HuH-7.5 (cell line): ENCODE data around the gene COBL.
A peak's percentile ranks its signal among the peaks of the same experiment; 100 is the strongest.

Experiments used
- DNase-seq: peaks from one replicate; pipeline ENCODE4 v3.0.0; 2011; ENCODE audit warnings: low spot score

COBL gene

DNA sequence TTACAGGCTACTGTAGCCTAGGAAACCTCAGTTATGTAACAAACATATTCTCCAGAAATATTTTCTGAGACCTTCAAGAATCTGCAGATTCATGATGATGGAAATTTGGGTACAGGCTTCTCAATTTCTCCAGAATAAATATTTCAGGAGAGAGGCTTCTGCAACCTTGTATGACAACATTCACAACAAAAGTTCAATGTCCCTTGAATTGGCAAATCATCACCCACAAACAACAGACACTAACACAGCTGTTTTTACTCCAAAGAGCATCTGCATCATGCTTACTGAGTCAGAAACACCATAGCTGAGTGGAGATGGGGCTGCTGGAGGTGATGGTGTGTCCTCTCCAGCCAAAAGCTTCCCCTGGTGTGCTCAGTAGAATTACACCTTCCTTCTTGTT, 9.3 kb upstream of the COBL start:
- DNase-seq = no peak

DNA sequence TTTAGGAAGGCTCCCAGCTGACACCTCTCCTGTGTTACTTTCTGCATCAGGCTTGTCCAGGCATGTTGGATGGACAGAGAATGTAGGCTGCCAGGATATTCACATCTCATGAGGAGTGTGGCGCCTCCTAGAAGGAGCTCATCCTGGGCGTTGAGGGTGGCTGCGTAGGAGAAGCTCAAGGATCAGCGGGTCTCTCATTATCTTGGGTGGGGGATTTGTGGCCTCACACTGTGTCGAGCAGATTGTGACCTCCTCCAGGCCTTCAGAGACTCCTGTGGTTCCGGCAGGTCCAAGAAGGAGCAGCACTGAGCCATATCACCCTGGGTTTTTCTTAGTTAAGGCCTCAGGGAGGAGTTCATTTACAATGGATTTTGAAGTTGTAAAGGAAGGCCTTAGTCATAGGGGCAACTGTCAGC, 8.7 kb upstream of the COBL start:
- no peak for DNase-seq

DNA sequence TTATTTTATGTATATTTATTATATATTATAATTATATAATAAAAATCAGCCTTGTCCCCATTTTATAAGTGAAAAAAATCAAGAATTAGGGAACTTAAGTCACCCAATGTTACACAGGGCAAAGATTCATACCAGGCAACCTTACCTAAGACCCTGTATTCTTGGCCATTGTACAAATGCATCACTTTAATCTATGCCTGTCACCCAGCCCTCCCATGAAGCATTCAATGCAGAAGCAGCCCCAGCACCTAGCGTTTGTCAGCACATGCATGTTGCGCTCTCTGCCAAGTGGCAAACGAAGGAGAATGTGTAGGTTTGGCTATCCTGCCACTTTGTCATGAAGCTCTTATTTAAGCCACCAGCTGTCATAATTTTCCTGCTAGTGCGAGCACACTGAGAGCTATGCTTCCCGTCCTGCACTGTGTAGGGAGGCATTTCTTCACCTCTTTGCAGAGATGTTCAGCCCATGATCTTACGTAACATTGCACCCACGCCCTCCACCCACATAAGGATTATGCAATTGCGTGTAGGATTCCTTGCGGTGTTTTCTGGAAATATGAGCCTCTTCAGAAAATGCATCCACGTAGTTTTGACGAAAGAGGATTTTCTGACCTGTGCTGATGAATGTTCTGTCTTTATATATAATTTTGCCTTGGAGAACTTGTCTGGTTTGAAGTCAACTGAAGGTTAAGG, 7.7 kb upstream of the COBL start:
- peak; percentile 37 for DNase-seq

DNA sequence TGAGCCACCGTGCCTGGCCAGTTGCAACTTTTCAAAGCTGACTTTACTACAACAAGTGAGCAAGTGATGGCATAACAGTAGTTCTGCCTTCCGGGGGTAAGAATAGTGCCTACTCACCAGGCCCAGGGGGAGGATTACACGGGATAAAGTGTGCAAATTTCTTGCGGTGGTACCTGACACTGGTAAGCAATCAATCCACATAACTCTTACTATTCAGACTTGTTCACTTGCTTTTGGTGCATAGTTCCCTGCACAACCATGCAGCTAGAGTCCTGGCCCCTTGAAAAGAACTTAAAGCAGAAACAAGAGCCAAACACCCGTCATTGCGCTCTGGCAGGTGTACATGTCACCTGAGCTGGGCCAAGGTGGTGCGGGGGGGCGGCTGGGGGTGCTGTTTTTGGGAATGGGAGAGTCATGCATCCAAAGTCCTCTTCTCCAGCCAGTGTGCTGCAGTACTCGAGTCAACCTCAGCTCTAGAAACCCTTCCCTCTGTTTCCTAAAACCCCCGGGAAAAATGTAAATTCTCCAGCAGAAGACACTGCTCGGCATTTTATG, 5.4 kb upstream of the COBL start:
- no peak for DNase-seq

DNA sequence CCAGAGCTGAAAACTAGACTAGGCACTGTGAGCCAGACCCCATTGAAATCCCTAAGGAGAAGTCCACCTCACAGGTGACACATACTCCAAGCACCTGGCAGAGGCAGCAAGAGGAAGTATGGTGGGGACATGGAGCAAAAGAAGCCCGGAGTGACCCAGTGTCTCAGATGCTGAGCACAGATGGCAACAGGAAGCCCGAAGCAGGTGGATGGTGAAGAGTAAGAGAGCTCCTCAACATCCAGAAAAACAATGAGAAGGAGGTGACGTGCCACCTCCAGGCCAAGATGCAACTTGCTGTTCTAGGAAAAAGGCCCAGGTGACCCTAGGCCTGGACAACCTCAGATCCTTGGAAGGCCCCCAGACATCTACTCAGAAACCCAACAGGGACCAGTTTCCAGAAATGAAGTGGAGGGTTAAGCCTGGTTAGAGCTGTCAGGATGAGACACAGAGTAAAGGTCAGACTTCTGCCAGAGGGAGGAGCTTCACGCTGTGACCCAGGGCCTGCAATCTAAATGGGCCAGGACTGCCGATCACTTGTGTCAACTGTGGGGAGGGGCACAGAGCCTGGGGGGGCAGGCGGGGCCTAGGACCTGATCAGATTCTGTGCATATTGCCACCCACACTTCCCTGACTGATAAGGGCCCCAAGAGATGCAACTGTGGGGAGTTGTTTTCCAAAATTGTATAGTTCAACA, 2.4 kb upstream of the COBL start:
- DNase-seq = peak; percentile 64

DNA sequence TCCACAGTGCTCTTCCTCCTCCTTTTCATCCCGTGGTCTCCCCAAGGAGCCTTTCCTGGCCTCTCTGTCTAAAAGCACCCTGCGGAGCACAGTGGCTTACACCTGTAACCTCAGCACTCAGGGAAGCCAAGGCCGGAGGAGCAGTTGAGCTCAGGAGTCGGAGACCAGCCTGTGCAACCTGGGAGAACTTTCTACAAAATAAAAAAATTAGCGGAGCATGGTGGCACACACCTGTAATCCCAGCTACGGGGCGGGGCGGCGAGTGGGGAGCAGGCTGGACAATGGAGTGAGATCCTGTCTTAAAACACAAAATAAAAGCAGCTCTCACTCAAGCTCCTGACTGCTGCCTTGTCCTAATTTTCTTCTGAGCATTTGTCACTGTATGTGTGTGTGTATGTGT, 1.4 kb upstream of the COBL start:
- DNase-seq = no peak

DNA sequence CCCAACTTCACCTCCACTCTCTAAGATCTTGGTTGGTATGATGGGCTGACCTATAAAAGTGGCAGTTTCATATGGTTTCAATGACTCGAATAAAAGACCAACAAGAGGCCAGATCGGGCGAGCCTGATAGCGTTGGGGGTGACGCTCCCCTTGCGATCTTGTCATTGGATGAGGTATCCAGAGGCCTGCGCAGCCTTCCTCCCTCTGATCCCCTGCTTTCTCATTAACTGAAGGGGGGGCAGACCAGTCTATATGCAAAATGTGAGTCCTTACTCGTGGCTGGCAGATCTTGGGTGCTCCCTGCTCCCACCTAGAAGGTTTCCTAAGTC, 937 bp upstream of the COBL start:
- DNase-seq = no peak

DNA sequence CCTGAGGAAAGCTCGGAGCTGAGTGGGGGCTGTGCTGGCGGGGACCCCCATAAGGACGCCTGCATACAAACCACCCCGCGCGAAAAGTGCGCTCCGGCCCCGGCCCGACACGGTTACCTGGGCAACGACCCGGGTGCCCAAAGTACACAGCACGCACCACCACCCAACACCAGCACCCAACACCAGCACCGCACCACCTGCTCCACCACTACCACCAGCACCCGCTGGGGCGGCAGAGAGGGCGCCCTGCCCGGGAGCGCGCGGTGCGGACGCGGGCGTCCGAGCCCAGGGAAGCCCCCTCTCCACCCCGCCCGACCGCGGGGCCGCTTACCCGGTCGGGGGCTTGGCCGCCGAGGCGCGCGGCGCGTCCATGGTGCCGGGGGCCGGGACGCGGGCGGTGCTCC, 345 bp downstream of the COBL start:
- DNase-seq = peak; percentile 82

DNA sequence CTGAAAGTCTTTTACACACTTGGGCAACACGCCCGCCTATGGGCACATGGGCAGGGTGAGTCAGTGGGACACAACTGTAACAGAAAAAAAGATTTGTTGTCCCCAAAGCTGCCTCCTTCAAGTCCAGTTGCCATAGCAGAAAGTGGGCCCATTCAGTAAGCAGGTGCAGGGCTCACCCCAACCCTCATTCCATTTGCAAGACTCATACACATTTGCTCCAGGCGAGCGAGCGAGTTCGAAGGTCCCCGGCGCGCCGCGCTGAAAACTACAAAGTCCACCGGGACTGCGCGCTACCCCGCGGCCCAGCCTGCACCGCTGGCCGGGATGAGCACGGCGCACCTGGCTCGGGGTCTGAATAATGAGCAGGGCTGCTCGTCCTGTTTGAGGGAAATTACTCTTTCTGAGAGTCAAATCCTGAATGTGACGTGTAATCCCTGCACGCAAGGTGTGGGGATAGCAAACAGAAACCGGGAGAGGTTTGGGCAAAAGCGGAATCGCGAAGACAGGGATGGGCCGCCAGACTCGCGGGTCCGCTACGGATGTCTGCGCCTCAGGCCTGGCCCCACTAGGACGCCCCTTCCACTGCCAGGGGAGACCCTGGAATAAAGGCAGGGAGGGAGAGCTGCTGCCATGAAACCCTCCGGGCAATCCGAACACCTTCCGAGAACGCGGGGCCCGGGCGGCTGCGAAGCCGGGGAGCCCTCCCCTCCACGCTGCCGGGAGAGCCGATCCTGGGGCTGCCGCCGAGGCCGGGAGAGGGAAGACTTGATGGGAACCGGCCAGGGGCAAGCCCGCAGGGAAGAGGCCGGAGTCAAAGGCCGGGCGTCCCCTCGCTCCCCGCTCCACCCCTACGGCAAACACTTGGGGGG, 982 bp downstream of the COBL start:
- DNase-seq = peak; percentile 59

DNA sequence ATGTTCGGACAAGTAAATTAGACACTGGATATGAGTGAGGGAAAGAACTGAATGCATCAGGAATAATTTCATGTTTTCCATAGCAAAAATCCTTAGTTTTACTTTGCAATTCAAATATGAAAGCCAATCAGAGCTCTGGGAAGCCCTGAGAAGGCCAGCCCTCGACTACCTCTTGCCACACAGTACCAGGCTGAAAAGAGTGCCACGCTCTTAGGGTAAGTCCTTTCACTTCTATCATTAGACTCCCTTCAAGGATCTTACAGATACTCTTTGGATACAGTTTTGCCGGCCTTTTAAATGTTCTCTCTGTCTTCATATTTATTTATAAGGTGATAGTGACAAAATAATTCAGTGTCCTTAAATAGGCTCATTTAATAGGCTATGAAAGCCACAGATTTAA, 1.9 kb downstream of the COBL start:
- DNase-seq = no peak

DNA sequence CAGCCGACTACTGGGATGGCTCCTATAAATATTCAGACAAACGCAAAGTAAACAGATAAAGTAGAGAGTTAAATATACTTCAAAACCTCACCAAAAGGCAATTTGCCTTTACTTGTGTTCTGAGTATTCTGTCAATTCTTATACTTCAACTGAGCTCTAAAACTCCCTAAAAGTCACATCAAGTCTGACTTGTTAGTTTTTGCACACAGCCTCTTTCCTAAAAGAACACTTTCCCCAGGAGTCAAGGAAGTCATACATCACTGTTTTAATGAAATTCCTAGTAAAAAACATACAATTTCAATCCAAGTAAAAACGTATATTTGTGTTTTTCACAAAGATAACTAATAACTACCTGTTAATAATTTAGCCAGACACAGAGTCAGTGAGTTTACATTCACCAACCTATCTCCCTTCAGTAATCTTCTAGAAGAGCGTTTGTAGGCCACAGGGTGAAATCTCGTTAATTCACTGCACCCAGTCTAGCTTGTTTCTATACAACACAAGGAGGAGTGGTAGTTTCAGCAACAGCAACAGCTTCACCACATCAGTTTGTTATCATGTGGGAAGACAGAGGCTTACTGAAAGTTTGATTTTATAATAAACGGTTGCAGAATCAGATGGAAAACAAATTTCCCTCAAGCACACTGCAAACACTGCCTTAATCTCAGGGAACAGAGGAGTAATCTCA, 2.7 kb downstream of the COBL start:
- DNase-seq = no peak

DNA sequence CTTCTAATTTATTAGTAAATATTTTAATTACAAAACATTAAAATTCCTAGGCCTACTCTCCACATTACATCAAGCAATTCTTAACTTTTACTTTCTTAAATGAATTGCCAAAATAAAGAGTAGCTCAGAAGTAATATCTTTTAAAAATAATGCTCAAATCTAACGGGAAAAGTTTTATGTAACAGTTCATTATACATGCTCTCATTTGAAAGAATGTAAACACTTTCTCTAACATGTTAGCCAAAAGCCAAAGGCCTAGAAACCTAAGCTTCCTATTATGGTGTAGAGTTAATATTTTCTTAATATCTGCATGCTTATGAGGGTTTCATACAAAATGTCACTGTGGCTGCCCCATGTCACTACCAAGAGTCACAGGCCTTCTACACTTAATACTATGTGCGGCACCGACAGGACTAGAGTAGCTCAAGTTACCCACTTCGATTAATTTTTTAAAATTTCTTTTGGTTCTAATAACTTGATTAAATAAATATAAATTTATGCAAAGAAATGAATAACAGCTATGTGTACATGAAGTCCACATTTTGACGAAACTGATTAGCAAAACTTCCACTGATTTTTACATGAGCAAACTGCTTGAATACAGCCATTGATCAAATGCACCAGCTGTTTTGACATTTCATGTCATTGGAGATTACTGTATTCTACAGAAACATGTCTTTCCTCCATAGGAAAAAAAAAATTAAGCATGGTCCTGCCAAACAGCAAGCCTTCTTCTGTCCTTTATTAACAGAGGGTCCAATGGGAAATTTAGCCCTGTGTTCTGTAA, 3.5 kb downstream of the COBL start:
- no peak for DNase-seq

DNA sequence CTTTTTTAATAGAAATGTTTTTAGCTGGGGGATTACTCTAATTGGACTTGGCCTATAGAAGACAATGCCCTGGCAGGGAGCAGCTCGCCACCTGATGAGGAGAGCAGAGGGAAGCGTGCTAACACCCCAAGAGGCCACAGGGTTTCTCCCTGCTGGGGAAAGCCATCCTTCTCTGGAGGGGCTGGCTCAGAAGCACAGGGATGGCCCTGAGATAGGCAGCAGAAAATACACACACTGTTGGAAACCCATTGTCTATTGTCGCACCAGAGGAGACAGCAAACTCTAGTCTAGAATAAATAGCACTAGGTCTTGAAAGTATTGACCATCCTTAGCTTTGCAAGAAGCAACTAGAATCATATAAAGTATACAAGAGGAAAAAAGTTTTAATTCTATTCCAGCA, 5.4 kb downstream of the COBL start:
- no peak for DNase-seq

DNA sequence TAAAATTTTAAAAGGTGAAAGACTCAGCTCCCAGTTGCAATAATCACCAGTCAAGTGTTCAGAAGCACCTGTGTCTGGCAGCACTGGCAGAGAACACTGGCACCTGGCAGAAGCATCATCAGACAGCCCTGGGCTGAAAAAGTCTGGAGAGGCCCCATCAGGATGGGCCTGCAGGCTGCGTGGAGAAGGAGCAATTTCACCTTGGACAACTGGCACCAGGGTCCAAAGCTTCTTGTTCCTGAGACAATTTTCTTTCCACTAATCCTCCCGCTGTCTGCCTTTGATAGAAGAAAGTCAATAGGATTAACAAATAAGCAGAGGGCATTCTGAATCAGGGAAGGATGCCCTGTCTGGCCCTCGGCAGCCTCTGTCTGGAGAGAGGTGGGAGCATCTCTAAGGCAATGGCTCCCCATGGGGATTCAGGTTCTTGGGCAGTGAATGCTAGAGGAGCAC, 6.5 kb downstream of the COBL start:
- no peak for DNase-seq

DNA sequence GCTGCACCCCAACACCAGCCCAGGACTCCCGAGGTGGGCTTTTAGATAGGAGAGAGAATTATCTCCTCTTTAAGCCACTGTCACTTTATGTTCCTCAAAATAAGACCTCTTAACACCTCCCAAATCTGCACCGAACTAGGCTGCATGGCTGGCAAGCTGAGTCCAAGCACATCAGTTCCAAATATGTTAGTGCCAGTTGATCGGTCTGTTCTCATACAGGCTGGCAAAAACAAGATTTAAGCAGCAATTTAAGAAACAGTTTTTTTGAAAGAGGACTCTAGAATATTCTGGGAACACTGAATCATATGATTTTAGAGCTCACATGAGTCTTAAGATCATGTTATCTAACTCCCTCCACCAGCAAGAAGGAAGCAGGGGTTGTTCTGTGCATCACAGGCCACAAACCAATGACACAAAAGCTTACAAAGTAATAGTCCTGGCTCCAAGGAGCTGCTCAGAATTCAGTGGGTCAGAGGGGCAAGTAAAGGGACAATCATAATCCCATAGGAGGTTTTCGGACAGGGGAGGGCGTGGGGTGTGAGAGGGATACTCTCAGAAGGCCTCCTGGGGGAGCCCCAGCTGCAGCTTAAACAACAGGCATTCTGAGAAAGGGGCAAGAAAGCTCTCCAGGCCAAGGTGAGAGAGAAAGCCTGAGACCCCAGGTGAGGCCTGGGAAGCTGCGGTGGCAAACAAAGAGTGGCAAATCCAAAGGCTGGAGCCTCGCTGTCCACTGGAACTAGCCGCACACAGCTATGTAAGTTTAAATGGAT, 7.1 kb downstream of the COBL start:
- DNase-seq = no peak

DNA sequence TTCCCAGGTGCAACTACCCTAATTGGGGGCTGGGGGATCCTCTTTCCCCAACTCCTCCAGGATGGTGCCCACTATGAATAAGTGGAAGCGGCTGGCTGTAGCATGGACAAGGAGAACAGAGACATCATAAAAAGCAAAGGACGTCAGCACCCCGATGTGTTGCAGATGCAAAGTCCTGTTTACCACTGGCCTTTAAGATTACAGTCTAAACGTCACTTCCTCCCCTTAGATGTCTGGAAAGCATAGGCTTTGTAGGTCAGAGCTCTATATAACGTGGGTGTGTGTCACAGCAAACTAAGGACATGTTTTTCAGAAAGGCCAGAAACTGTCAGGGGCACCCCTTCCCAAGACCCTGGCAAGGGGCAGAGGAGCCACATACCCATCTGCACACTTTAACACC, 7.9 kb downstream of the COBL start:
- no peak for DNase-seq

DNA sequence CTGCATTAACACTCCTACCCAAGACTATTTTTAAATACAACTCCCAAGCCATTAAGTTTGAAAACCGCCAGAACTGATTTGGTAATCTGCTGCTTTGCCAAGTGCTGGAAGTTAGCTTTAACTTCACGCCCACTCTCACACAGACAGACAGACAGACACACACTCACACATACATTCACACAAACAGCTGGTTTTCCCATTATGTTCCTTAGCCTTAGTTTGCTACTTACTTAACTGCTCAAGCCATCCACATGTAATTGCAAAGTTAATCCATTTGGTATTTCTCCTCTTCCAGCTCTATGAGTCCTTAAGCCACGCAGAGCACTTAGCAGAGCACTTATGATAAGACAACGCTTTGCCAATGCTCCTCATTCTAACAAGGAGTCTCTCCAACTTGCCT, 8.3 kb downstream of the COBL start:
- no peak for DNase-seq

DNA sequence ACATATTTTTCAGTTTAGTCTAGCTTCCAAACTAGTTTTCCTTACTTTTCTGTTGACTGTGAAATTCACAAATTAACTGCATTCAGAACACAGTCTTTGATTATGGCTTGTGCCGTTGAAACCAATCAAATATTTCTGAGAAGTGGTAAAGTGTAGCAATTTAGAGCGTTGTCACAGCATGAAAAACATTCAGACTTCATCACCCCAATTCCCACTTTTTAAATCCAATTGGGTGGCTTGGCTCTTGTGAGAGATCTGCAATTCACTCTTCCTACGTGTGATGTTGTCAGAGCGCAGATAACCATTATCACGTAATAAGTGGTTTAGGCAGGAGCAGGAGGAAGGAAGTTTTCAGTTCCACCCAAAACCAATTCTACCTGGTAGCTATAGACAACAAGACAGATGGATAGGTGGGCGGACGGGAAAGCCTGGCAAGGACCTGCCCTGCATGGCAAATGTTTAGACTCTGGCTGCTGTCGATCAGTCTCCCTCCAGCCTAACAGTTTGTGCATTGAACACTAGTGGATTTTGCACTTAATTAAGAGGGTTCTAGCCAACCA, 8.9 kb downstream of the COBL start:
- no peak for DNase-seq

DNA sequence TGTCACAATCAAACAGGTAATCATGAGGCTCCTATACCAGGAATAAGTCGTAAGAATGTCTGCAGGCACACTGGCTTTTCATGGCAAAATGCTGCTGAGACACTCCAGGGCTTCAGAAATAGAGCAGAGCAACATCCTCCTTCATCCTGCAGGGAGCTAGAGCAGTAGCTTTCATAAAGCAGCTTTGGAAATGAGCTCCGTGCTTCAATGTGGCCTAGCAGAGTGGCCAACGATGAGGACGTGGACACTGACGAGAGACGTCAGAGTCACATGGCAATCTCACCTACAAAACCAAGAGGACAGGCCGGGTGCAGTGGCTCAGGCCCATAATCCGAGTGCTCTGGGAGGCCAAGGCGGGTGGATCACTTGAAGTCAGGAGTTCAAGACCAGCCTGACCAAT, 9.8 kb downstream of the COBL start:
- no peak for DNase-seq

DNA sequence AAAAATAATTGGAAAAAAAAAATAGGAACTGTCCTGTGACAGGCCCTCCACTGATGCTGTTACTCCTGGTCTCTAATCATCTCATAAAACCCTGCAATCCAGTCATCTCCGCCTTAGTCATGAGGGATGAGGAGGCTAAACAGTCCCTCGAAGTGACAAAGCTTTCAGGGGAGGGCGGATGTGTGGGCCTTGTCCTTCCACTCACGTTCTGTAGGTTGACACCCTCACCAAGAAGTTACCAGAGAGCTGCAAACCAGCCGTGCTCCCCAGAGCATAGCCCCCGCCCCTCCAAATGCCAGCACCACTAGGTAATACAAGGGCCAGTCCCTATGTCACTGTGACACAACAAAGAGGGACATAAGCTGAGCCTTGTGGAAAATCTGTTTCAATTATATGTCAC, 11.9 kb downstream of the COBL start:
- DNase-seq = no peak
